22Rv1 (cell line): ENCODE results near the gene TRIP10.
"Not testable (repeated sequence)": the region's sequence is repeated elsewhere in the genome, so short reads cannot be mapped to it uniquely, and the experiment has no call there.

Experiments
- H3K27ac ChIP-seq: fragments of 450-650 bp; 2 replicates; pipeline ENCODE4 v1.5.1; 2017
- ZFX ChIP-seq: fragments of 450-650 bp; IDR thresholded peaks from 2 replicates; pipeline ENCODE4 v1.6.1; 2017; ENCODE audit warnings: antibody characterized with exemption, borderline replicate concordance
- TF ChIP-seq, protein P1 (sequence below): fragments of 450-650 bp; IDR thresholded peaks from 2 replicates; pipeline ENCODE4 v1.5.1; 2017; ENCODE audit warnings: mild to moderate bottlenecking

Gene TRIP10

DNA sequence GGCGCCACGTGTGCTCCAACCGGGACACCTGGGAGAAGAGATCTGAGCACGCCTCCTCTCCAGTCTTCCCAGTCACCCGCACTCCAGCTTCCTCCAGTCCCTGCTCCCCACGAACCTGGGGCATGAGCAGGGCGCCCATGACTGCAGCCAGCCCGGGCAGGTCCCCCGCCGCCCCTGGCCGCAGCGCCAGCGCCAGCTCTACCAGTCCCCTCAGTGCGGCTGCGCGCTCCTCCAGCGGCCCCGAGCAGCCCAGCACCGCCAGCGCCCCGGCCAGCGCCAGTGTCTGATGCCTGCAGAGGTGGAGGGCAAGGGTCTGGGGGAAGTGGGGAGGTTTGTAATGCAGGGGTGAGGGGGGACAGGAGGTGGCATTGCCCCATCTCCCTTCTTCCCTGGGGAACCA, 14.7 kb downstream of the TRIP10 start:
- TF ChIP-seq ZFX = no peak
- TF ChIP-seq, protein P1, sequence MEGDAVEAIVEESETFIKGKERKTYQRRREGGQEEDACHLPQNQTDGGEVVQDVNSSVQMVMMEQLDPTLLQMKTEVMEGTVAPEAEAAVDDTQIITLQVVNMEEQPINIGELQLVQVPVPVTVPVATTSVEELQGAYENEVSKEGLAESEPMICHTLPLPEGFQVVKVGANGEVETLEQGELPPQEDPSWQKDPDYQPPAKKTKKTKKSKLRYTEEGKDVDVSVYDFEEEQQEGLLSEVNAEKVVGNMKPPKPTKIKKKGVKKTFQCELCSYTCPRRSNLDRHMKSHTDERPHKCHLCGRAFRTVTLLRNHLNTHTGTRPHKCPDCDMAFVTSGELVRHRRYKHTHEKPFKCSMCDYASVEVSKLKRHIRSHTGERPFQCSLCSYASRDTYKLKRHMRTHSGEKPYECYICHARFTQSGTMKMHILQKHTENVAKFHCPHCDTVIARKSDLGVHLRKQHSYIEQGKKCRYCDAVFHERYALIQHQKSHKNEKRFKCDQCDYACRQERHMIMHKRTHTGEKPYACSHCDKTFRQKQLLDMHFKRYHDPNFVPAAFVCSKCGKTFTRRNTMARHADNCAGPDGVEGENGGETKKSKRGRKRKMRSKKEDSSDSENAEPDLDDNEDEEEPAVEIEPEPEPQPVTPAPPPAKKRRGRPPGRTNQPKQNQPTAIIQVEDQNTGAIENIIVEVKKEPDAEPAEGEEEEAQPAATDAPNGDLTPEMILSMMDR = no peak
- H3K27ac ChIP-seq = no peak overlapping the region

DNA sequence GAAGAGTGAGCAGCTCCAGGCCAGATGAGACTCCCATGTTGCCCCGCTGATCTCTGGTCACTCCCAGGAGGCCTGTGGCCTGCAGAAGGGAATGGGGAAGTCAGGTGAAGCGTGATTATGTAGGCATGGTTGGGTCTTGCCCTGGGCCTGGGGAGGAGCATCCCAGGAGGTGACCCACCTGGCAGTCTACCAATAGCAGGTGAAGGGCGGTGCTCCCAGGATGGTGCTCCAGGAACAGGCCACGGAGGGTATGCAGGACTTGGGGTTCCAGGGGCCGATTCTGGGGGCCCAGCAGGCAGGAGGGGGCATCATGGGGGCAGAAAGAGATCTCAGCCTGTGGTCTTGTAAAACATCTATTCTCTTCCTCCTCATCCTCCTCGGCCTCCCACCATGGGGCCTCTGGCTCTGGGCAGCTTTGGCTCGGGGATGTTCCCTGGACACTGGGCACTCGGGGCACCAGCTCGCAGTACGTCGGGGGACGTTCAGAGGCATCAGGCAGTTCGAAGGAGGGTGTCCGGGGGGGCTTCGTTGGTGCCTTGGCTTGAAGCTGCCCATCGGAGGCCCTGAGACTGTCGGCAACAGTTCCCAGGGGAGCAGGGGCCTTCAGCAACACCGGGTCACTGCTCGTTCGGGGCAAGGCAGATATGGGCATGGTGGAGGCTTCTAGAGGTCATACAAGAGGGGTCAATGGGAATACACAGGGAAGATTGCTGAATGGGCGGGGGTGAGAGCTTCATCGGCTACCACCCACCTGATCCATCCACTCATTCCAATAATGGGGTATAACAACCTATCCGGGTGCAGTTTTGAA, 15.4 kb downstream of the TRIP10 start:
- TF ChIP-seq, protein P1 = no peak
- no peak for TF ChIP-seq ZFX
- no peak overlapping the region for H3K27ac ChIP-seq

DNA sequence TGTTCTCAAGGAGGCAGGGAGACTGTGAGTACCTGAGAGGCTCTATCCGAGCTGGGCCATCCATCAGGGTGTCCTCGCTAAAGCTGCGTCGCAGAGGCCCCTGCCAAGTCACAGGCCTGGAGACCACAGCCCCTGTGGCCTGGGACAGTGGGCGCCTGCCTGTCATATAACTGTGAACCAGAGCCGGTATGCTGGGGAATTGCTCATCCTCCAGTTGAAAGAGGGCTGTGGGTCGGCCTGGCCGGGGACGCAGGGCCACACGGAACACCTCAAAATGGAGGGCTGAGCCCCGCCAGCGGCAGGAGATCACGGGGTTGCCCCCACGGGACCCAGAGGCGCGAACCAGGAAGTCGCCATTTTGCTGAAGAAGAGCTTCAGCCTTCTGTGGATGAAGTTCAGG, 21.1 kb downstream of the TRIP10 start:
- TF ChIP-seq, protein P1 = no peak
- no peak for TF ChIP-seq ZFX
- H3K27ac ChIP-seq = no peak overlapping the region

DNA sequence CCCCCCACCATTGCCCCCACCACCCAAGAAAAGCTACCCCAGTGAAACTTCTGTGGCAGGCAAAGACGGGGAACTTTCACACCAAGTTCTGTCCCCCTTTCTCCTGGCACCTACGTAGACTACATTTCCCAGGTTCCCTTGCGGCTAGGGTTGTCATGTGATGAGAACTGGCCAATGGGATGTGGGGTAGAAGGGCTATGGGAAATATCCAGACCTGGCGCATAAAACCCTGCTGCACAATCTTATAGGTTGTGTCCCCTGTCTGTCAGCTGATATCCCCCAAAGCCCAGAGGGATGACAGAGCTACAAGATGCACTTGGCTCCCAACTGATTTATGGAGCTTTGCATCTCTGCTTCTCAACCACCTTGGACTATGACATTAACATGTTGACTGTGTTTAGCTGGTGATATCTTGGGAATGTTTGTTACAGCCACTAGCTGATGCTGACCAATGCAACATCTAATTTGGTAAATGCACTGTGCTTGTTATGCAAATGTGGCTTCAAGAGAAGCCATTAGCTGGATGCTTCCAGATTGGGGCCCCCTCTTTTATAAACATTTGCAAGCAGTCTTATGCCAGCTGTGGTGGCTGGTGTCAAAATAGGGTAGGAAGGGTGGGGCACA, 21.7 kb downstream of the TRIP10 start:
- TF ChIP-seq, protein P1 = no peak
- TF ChIP-seq ZFX = no peak
- no peak overlapping the region for H3K27ac ChIP-seq

DNA sequence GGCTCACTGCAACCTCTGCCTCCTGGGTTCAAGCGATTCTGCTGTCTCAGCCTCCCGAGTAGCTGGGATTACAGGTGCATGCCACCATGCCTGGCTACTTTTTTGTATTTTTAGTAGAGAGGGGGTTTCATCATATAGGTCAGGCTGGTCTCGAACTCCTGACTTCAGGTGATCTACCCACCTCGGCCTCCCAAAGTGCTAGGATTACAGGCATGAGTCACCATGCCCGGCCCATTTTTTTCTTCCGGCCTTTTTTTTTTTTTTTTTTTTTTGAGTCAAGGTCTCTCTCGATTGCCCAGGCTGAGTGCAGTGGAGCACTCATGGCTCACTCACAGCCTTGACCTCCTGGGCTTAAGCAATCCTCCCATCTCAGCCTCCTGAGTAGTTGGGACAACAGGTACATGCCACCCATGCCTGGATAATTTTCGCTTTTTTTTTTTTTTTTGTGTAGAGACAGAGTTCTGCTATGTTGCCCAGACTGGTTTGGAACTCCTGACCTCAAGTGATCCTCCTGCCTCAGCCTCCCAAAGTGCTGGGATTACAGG, 22.8 kb downstream of the TRIP10 start:
- not testable (repeated sequence) for H3K27ac ChIP-seq

DNA sequence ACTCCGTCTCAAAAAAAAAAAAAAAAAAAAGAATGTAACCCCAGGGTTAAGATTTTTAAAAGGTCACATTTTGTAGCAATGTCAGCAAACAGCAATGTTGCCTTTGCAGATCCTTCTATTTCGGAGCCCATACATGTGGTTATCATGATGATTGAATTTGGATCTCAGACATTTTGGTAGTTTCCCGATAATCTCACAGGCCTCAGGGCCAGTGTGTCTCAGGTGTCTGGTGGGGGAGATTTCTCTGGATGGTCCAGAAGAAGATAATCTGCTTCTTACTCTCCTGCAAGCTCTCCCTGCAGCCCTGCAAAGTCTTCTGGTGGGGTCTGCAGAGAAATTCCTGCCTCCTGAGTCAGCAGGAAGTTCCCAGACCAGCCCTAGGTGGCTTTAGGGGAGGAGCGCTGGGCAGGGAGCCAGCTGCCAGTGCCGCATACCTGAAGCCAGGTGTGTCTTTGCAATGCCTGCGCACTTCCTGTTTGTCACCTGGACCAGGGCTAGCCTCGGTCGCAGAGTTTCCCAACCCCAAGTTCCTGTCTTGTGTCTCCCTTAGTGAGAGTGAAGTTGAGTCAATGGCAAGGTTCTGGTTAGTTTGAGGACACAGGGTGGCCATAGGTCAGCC, 26.4 kb downstream of the TRIP10 start:
- TF ChIP-seq, protein P1 = no peak
- TF ChIP-seq ZFX = no peak
- peak overlapping the region; percentile 78 for H3K27ac ChIP-seq

DNA sequence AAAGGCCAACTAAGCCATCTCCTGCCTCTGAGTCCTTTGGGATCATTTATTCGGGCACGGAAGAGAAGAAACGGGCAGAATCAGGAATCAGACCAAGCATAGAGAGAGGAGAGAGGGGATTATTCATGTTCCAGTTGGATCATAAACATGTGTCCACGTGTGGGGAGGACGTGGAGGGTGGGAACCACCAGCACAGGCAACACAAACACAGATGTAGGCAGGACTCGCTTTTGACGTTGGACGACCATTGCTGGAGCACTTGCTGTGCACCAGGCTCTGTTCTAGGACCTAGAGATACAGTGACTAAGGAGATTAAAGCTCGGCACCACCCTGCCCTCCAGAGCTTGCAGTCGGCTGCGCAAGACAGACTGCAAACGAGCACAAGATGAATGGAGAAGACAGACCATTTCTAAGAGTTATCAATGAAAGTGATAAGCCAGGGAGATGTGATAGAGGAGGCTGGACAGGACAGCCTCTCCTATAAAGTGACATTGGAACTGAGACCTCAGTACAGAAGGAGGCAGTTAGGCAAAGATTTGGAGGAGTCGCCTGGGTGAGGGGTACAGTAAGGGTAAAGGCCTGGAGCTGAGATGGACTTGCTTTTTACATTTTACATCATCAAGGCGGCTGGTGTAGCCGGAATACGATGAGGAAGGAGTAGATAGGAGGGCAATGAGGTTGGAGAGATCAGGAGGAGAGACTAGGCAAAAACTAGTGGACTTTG, 27.0 kb downstream of the TRIP10 start:
- no peak for TF ChIP-seq ZFX
- TF ChIP-seq, protein P1 = no peak
- peak overlapping the region; percentile 78 for H3K27ac ChIP-seq
